A172 (cell line): ENCODE results near the gene TGM1. TPM values are rescaled to one million over a fixed set of nuclear protein-coding genes. Genes with fewer than 3 reads are reported as not detected.
"Not testable (repeated sequence)": the region's sequence is repeated elsewhere in the genome, so short reads cannot be mapped to it uniquely, and the experiment has no call there.

ENCODE experiments used
- DNase-seq: peaks from one replicate; pipeline ENCODE4 v3.0.0-alpha.2; 2015; ENCODE audit warnings: low spot score
- total RNA-seq: library from RNA; depleted of rRNA; stranded (reverse); fragments of >200 nt; shearing (Covaris generic); gene quantifications from 2 replicates; pipeline ENCODE4 v1.2.3, GENCODE V29; 2014

TGM1 gene
- total RNA-seq, 1 experiment from 2014 or later, result 0.64 TPM

DNA sequence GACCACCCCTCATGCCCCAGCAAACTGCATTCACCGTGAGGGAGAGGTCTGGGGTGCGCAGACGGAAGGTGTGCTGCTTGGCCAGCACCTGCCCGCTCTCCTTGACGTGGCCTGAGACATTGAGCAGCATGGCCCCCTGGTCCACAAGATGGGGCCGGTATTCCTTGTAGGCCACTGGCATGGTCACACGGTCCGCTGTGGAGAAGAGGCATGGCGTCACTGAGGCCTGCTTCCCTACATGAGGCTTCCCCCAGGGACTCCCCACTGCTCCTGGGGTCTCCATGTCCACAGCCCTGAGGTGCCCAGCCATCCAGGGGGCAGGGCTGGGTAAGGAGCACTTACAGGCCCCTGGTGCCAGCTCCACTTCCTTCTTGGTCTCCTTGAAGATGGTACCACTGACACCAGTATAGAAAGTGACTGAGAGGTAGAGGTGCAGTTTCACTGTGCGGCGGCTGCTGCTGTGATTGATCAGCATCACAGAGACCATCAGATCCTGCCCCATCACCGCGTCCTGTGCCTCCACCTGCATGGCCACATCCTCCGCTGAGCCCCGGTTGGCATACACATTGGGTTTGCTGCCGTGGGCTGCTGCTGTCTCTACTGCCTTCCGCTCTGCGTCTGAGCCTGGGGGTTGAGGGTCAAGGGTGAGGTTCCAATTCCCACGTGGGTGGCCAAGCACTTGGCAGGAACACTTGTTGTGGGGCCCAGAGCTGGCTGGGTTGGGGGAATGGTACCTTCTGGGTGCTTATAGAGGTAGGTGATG lies 8.2 kb downstream of the TGM1 start:
- no peak for DNase-seq

- DNase-seq, result no peak
Observed at GRCh38 chr14:24253936-24254335, 9.0 kb downstream of the TGM1 start.

- no peak for DNase-seq
Observed at GRCh38 chr14:24252289-24253124, 10.5 kb downstream of the TGM1 start.

GRCh38 chr14:24251880-24252288 lies 11.1 kb downstream of the TGM1 start:
- peak; percentile 55 for DNase-seq

- no peak for DNase-seq
Observed at GRCh38 chr14:24250354-24250753, 12.6 kb downstream of the TGM1 start.

DNA sequence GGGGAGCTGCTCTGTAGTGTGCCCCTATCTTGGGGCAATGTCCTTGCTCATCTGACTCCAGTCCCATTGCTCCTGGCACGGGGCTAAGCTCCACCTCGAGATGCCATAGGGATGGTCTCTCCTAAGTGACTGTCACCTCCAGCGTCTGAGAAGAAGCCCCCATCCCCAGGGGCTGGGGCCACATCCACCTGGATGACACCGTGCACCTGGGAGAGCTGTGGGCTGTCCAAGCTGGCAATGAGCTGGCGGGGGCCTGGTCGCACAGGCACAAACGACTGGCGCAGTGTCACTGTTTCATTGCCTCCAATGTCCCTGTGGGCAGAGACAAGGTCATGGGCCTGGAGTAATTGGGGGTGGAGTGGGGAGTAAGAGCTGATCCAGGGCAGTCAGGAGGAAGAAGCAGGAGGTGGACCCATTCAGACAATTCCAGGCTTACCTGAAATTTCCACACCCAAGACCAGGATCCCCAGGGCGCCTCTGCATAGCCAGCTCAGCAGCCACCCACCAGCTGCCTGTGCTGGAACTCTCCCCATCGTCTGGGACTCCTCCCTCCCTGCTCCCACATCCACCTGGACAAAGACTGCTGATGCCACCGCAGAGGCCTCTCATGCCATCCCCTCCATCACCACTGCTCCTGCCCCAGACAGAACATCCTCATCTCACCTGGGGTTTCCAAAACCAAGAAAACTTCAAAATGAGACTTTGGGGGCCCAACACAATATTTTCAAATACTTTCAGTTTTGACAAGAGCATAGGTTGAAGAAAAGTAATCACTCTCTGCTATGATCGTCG lies 13.6 kb downstream of the TGM1 start:
- no peak for DNase-seq

- DNase-seq, result no peak
Observed at GRCh38 chr14:24247422-24247821, 15.6 kb downstream of the TGM1 start.

DNA sequence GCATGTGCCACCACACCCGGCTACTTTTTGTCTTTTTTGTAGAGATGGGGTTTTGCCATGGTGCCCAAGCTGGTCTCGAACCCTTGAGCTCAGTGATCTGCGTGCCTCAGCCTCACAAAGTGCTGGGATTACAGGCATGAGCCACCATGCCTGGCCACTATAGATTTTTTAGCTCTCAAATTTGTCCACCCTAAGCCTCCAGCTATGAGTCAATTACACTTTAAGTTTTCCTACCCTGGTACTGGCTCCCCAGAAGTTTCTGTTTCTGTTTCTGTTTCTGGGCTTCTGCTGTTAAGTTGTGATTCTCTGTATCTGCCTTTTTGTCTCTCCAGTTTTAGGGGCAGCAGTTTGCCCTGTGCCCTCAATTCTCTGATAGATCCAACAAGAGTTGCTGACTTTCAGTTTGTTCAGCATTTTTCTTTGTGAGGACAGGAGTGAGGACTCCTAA lies 16.2 kb downstream of the TGM1 start:
- DNase-seq, result no peak

DNA sequence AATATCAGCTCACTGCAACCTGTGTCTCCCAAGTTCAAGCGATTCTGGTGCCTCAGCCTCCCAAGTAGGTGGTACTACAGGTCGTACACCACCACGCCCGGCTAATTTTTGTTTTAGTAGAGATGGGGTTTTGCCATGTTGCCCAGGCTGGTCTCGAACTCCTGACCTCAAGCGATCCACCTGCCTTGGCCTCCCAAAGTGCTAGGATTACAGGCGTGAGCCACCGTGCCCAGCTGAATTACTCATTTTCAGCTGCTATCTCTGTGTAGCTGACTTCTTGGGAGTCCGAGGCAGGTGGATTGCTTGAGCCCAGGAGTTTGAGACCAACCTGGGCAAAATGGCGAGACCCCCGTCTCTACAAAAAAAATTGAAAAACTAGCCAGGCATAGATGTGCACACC lies 17.6 kb downstream of the TGM1 start:
- not testable (repeated sequence) for DNase-seq

DNA sequence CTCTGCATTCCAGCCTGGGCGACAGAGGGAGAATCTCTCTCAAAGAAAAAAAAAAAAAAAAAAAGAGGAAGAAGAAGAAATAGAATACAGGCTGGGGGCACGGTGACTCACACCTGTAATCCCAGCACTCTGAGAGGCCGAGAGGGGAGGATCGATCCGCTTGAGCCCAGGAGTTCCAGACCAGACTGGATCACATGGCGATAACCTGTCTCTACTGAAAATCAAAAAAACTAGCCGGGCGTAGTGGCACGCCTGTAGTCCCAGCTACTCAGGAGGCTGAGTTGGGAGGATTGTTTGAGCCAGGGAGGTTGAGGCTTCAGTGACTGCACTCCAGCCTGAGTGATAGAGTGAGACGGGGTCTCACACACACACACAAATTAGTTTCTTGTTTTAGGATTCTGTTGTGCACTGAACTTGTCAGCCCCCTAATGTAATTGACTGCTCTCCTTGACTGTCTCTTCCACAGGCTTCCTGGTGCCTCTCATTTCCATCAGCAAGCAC lies 19.6 kb downstream of the TGM1 start:
- peak; percentile 20 for DNase-seq

- DNase-seq, result peak; percentile 26
Observed at GRCh38 chr14:24241829-24242443, 21.0 kb downstream of the TGM1 start.

DNA sequence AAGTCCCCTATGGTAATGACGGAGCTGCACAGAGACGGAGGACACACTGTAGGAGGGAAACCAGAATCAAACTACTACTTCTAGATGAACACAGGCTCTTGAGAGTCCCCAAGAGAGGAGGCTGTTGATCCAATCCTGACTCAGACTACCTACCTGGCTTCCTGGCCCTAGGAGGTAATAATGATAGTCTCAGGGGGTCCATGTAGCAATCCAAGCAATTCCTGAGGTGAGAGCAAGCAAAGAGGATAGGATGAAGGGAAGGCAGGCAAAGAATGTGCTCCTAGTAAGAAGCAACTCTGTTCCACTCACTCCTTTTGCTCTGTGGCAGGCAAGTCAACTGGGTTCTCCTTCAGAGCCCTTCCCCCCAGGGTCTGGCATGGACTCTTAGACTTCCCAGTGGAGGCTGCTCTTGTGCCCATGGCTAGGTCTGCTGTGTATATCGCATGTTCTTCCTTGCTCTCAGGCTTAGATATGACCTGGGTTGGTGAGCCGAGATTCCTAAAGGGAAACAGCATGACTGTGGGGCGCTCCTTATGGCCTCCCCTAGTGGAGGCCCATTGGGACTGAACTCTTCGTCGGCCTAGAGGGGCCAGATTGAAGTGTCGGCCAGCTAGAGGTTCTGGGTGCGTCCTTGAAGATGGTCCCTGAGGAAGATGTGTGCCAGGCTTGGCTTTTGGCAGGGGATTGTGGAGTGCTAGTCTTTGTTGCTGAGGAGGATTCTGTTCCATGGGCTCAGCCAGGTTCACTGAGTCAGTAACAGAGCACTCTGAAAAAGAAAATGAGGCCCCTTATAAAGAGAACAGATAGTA lies 22.7 kb downstream of the TGM1 start:
- no peak for DNase-seq

DNA sequence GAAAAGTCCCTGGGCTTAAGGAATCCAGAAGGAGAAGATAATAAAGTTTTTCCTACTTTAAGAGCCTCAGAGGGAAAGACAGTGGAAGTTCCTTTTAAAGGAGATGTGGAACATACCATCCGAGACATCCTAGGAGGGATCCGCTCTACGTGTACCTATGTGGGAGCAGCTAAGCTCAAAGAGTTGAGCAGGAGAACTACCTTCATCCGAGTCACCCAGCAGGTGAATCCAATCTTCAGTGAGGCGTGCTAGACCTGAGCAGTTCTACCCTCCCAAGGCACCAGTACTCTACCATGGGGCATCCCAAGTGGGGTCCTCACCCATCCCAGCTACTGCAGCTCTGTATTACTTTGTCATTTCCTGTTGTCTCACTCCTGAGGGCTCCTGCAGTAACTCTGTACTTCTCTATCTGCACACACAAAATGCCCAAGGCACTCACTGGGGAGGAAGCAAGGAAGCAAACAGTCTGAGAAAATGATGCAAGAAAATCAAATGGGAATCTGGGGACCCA lies 24.4 kb downstream of the TGM1 start:
- DNase-seq, result no peak

- DNase-seq, result no peak
Observed at GRCh38 chr14:24238123-24238522, 24.9 kb downstream of the TGM1 start.

DNA sequence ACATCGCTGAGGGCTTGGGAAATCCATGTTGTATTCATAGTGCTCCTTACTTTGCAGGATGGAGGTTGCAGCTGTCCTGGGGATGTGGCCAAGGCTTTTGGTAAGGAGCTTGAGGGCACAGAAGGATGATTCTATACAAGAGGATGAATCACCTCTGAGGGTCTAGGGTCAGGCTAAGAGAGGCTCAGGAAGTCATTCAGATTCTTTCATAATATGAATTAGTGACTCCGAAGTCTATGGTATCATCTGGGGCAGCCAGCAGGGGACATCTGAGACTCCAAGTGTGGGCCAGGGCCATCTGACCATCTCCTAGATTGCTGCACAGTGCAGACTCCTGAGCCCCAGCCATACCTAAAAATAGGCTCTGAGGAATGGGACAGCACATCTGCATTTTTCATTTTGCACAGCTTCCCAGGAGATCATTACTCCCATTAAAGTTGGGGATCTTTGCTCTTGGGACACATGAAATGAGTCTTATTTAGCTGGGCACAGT lies 25.5 kb downstream of the TGM1 start:
- no peak for DNase-seq

- DNase-seq, result no peak
Observed at GRCh38 chr14:24236689-24237462, 26.1 kb downstream of the TGM1 start.

GRCh38 chr14:24235804-24236688 lies 26.9 kb downstream of the TGM1 start:
- DNase-seq, result no peak
